K562 (cell line): Measurements from ENCODE around the gene TRIM65. TPM values are rescaled to one million over a fixed set of nuclear protein-coding genes. Genes with fewer than 3 reads are reported as not detected.
A peak's percentile ranks its signal among the peaks of the same experiment; 100 is the strongest.

Experiments
- CEBPB ChIP-seq: fragments of 450-650 bp; IDR thresholded peaks from 2 replicates; pipeline ENCODE4 v1.6.1; 2016; ENCODE audit warnings: missing genetic modification characterization, missing compliant biosample characterization
- ESRRA ChIP-seq: fragments of 450-650 bp; IDR thresholded peaks from 2 replicates; pipeline ENCODE4 v1.6.1; 2014; ENCODE audit warnings: low read depth, mild to moderate bottlenecking, moderate library complexity, borderline replicate concordance
- KAT2B ChIP-seq: IDR thresholded peaks from one replicate; pipeline ENCODE4 v1.6.1; 2012; ENCODE audit warnings: low read depth, mild to moderate bottlenecking, control low read depth, inconsistent platforms, low read length, moderate library complexity
- LCOR ChIP-seq: sonication (generic); formaldehyde crosslinking; IDR thresholded peaks from 2 replicates; pipeline ENCODE4 v1.8.0; 2022; ENCODE audit warnings: mild to moderate bottlenecking, missing genetic modification reagents
- MYC ChIP-seq, 2 experiments: fragments of 250-450 bp in 1 of 2; sonication (Bioruptor Pico) in 1 of 2; IDR thresholded peaks; 2 replicates each; pipeline versions ENCODE4 v1.5.1 to v1.6.1; 2012 to 2021; ENCODE audit warnings: low read depth in 2 of 2, borderline replicate concordance in 1 of 2, improper control_type of control experiment in 1 of 2, low read length in 1 of 2, mild to moderate bottlenecking in 1 of 2, moderate library complexity in 1 of 2
- SRSF7 ChIP-seq: fragments of 200-400 bp; formaldehyde crosslinking; optimal IDR thresholded peaks from 2 replicates; pipeline ENCODE3; 2017; ENCODE audit warnings: mild to moderate bottlenecking, low read depth, low read length
- TAF1 ChIP-seq: IDR thresholded peaks from 2 replicates; pipeline ENCODE4 v1.6.1; 2011; ENCODE audit warnings: mild to moderate bottlenecking, low read length, moderate library complexity; ENCODE audit not compliant: insufficient read depth, control insufficient read depth, severe bottlenecking; ENCODE audit errors: extremely low read depth
- U2AF2 ChIP-seq: fragments of 200-400 bp; formaldehyde crosslinking; optimal IDR thresholded peaks from 2 replicates; pipeline ENCODE3; 2017; ENCODE audit warnings: low read depth, mild to moderate bottlenecking, low read length
- ZNF217 ChIP-seq: sonication (generic); formaldehyde crosslinking; IDR thresholded peaks from 2 replicates; pipeline ENCODE4 v1.8.0; 2022; ENCODE audit warnings: mild to moderate bottlenecking, missing genetic modification reagents
- ZNF232 ChIP-seq: sonication (generic); formaldehyde crosslinking; IDR thresholded peaks from 2 replicates; pipeline ENCODE4 v1.8.0; 2022; ENCODE audit warnings: mild to moderate bottlenecking, missing genetic modification reagents
- ZNF583 ChIP-seq: fragments of 250-450 bp; sonication (Bioruptor Pico); IDR thresholded peaks from 2 replicates; pipeline ENCODE4 v1.4.0; 2020
- polyA plus RNA-seq, 8 experiments: library from polyadenylated mRNA; depleted of rRNA in 4 of 8; stranded (reverse) in 5 of 8; unstranded in 3 of 8; fragments of >200 nt; fragmentation: Nextera tagmentation in 2 of 8; fragmentation: Illumina TruSeq in 1 of 8; extraction: Ambion mirVana in 2 of 8; extraction: Trizol in 1 of 8; gene quantifications; 2 replicates each; pipeline versions ENCODE4 v1.2.1 to v1.2.3, GENCODE V29; 2011 to 2014; ENCODE audit warnings: inconsistent platforms in 1 of 8, missing spikeins in 1 of 8
- total RNA-seq, 7 experiments: library from RNA; depleted of rRNA in 6 of 7; stranded (reverse); fragments of >200 nt in 6 of 7; fragmentation: Illumina TruSeq in 2 of 7; extraction: Trizol in 2 of 7; gene quantifications; 2 replicates each; pipeline versions ENCODE4 v1.2.1 to v1.2.3, GENCODE V29; 2011 to 2021; ENCODE audit warnings: low replicate concordance in 1 of 7
- TF ChIP-seq, protein P1 (sequence below): fragments of 450-650 bp; formaldehyde crosslinking; IDR thresholded peaks from 2 replicates; pipeline ENCODE4 v1.4.0; 2020; ENCODE audit warnings: mild to moderate bottlenecking
- TF ChIP-seq, protein P2 (sequence below): fragments of 250-450 bp; sonication (Bioruptor Pico); IDR thresholded peaks from 2 replicates; pipeline ENCODE4 v1.4.0; 2020; ENCODE audit warnings: mild to moderate bottlenecking, moderate library complexity
- TF ChIP-seq, protein P3 (sequence below): sonication (generic); IDR thresholded peaks from 2 replicates; pipeline ENCODE4 v1.6.1; 2016
- TF ChIP-seq, protein P4 (sequence below): fragments of 200-800 bp; sonication (Bioruptor generic); IDR thresholded peaks from 2 replicates; pipeline ENCODE4 v1.6.1; 2016; ENCODE audit warnings: missing genetic modification characterization, missing compliant biosample characterization

Gene TRIM65
- total and polyA plus RNA-seq, 9 of the 15 experiments (the other 6 are each of a cell fraction or from before 2014, with no cell fraction given) = 2.8 to 45.7 (median 22.9) TPM

DNA sequence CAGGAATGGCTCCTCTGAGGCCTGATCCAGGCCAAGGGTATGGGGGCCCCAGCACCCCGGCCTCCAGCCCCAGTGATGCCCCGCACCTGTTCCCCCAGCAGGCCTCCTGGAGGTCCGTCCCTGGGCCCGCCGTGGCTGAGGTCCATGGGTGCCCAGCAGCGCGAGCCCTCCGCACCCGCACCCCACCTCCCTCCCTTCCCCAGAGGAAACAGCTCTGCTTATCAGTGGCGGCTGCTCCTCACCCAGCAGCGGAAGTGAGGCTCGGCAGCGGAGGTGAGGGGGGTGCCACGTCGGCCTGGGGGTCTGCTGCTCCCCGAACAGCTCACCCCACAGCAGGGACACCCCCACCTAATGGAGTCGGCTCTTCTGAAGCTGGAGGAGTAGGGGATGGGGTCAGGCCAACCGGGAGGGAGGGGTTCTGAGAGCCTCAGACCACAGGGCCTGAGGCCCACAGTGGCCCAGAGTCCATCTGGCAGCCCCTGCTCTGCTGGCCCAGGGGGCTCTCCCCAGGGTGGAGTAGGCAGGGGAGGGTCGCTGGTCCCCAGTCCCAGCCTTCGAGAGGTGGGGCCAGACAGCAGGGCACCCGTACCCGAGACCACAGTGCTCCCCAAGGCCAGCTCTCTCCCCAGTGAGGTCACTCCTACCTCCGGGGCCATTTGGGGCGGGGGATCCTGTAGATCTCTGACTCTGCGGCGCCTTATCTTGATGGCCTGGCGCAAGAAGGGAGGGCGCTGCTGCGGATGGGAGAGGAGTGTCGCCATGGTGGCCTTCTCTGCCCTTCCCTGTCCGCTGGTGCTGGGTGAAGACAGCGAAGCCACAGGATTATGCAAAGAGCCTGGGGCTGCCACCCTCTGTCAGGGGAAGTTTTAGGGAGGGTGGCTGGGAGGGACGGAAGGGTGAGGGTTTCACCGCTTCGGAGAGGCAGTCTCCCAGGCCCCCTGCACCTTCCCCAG is 52.9 kb downstream of the TRIM65 start, which contains the start of gene UNC13D (continued):
- TF ChIP-seq TAF1 = peak; percentile 56
- TF ChIP-seq, protein P1, sequence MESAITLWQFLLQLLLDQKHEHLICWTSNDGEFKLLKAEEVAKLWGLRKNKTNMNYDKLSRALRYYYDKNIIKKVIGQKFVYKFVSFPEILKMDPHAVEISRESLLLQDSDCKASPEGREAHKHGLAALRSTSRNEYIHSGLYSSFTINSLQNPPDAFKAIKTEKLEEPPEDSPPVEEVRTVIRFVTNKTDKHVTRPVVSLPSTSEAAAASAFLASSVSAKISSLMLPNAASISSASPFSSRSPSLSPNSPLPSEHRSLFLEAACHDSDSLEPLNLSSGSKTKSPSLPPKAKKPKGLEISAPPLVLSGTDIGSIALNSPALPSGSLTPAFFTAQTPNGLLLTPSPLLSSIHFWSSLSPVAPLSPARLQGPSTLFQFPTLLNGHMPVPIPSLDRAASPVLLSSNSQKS (CRISPR knock-in tag) = no peak
- TF ChIP-seq KAT2B = no peak
- peak; percentile 83 for TF ChIP-seq CEBPB (tag)
- no peak for TF ChIP-seq LCOR (CRISPR knock-in tag)
- TF ChIP-seq U2AF2 = no peak
- TF ChIP-seq ZNF217 = no peak
- TF ChIP-seq, protein P2, sequence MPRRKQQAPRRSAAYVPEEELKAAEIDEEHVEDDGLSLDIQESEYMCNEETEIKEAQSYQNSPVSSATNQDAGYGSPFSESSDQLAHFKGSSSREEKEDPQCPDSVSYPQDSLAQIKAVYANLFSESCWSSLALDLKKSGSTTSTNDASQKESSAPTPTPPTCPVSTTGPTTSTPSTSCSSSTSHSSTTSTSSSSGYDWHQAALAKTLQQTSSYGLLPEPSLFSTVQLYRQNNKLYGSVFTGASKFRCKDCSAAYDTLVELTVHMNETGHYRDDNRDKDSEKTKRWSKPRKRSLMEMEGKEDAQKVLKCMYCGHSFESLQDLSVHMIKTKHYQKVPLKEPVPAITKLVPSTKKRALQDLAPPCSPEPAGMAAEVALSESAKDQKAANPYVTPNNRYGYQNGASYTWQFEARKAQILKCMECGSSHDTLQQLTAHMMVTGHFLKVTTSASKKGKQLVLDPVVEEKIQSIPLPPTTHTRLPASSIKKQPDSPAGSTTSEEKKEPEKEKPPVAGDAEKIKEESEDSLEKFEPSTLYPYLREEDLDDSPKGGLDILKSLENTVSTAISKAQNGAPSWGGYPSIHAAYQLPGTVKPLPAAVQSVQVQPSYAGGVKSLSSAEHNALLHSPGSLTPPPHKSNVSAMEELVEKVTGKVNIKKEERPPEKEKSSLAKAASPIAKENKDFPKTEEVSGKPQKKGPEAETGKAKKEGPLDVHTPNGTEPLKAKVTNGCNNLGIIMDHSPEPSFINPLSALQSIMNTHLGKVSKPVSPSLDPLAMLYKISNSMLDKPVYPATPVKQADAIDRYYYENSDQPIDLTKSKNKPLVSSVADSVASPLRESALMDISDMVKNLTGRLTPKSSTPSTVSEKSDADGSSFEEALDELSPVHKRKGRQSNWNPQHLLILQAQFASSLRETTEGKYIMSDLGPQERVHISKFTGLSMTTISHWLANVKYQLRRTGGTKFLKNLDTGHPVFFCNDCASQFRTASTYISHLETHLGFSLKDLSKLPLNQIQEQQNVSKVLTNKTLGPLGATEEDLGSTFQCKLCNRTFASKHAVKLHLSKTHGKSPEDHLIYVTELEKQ (CRISPR knock-in tag) = no peak
- TF ChIP-seq, protein P3, sequence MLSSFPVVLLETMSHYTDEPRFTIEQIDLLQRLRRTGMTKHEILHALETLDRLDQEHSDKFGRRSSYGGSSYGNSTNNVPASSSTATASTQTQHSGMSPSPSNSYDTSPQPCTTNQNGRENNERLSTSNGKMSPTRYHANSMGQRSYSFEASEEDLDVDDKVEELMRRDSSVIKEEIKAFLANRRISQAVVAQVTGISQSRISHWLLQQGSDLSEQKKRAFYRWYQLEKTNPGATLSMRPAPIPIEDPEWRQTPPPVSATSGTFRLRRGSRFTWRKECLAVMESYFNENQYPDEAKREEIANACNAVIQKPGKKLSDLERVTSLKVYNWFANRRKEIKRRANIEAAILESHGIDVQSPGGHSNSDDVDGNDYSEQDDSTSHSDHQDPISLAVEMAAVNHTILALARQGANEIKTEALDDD = no peak
- no peak for TF ChIP-seq SRSF7
- peak; percentile 78; the same call in 1 of the 2 replicates for TF ChIP-seq ESRRA
- peak; percentile 50; the same call in 1 of the 2 replicates for TF ChIP-seq MYC (IDR thresholded peaks at IDR 0.05; ENCODE audit: low read depth, low read length)
- peak; percentile 57 for TF ChIP-seq MYC (CRISPR knock-in tag; IDR thresholded peaks at IDR 0.05; ENCODE audit: borderline replicate concordance, low read depth)
- TF ChIP-seq ZNF583 (CRISPR knock-in tag) = no peak
- TF ChIP-seq, protein P4, sequence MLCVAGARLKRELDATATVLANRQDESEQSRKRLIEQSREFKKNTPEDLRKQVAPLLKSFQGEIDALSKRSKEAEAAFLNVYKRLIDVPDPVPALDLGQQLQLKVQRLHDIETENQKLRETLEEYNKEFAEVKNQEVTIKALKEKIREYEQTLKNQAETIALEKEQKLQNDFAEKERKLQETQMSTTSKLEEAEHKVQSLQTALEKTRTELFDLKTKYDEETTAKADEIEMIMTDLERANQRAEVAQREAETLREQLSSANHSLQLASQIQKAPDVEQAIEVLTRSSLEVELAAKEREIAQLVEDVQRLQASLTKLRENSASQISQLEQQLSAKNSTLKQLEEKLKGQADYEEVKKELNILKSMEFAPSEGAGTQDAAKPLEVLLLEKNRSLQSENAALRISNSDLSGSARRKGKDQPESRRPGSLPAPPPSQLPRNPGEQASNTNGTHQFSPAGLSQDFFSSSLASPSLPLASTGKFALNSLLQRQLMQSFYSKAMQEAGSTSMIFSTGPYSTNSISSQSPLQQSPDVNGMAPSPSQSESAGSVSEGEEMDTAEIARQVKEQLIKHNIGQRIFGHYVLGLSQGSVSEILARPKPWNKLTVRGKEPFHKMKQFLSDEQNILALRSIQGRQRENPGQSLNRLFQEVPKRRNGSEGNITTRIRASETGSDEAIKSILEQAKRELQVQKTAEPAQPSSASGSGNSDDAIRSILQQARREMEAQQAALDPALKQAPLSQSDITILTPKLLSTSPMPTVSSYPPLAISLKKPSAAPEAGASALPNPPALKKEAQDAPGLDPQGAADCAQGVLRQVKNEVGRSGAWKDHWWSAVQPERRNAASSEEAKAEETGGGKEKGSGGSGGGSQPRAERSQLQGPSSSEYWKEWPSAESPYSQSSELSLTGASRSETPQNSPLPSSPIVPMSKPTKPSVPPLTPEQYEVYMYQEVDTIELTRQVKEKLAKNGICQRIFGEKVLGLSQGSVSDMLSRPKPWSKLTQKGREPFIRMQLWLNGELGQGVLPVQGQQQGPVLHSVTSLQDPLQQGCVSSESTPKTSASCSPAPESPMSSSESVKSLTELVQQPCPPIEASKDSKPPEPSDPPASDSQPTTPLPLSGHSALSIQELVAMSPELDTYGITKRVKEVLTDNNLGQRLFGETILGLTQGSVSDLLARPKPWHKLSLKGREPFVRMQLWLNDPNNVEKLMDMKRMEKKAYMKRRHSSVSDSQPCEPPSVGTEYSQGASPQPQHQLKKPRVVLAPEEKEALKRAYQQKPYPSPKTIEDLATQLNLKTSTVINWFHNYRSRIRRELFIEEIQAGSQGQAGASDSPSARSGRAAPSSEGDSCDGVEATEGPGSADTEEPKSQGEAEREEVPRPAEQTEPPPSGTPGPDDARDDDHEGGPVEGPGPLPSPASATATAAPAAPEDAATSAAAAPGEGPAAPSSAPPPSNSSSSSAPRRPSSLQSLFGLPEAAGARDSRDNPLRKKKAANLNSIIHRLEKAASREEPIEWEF = no peak
- no peak for TF ChIP-seq ZNF232 (CRISPR knock-in tag)
